Measurements from ENCODE around the gene PAX5.

GRCh38 chr9:36796671-36797419, 237.2 kb downstream of the PAX5 start:
- no peak for TF ChIP-seq EP300 (IDR thresholded peaks at IDR 0.05)
- TF ChIP-seq POLR2A (IDR thresholded peaks at IDR 0.05): no peak

Measured in ovary (tissue), 1 donor.